Duodenal mucosa (tissue), 2 donors: ENCODE data around the gene SMC3.
"Not testable (repeated sequence)": the region's sequence is repeated elsewhere in the genome, so short reads cannot be mapped to it uniquely, and the experiment has no call there.

Experiments
- H3K27ac ChIP-seq: one replicate; pipeline ENCODE4 v1.7.0; 2013; ENCODE audit warnings: low read depth, low read length
- H3K27me3 ChIP-seq, 2 donors: one replicate each; pipeline ENCODE4 v1.7.0; 2013; ENCODE audit warnings: low read length in 2 of 2, control low read depth in 1 of 2; ENCODE audit not compliant: insufficient read depth in 2 of 2, control insufficient read depth in 1 of 2
- H3K36me3 ChIP-seq, 2 donors: one replicate each; pipeline ENCODE4 v1.7.0; 2013; ENCODE audit warnings: low read length in 2 of 2, control low read depth in 1 of 2; ENCODE audit not compliant: insufficient read depth in 2 of 2, control insufficient read depth in 1 of 2
- H3K4me1 ChIP-seq, 2 donors: one replicate each; pipeline ENCODE4 v1.7.0; 2013; ENCODE audit warnings: low read length in 2 of 2, control low read depth in 1 of 2; ENCODE audit not compliant: insufficient read depth in 2 of 2, control insufficient read depth in 1 of 2
- H3K4me3 ChIP-seq, 2 donors: one replicate each; pipeline ENCODE4 v1.7.0; 2013; ENCODE audit warnings: low read length in 2 of 2, low read depth in 1 of 2
- H3K9ac ChIP-seq, 2 donors: one replicate each; pipeline ENCODE4 v1.7.0; 2013; ENCODE audit warnings: low read length in 2 of 2, low read depth in 1 of 2
- H3K9me3 ChIP-seq, 2 donors: one replicate each; pipeline ENCODE4 v1.7.0; 2013; ENCODE audit warnings: low read length in 2 of 2, control low read depth in 1 of 2; ENCODE audit not compliant: control insufficient read depth in 1 of 2

The SMC3 gene

GRCh38 chr10:110610308-110610774 lies 42.8 kb downstream of the SMC3 start:
- Histone ChIP-seq H3K27ac (no peak overlapping the region), H3K4me3 (no peak overlapping the region), H3K9me3 (no peaks in the 10 kb centered on the region), H3K36me3 (peaks cover 0 to 8% of the 10 kb centered on the region in 2 donors), H3K27me3 (no peaks in the 10 kb centered on the region), H3K4me1 (no peaks in the 10 kb centered on the region), H3K9ac (no peak overlapping the region)

DNA sequence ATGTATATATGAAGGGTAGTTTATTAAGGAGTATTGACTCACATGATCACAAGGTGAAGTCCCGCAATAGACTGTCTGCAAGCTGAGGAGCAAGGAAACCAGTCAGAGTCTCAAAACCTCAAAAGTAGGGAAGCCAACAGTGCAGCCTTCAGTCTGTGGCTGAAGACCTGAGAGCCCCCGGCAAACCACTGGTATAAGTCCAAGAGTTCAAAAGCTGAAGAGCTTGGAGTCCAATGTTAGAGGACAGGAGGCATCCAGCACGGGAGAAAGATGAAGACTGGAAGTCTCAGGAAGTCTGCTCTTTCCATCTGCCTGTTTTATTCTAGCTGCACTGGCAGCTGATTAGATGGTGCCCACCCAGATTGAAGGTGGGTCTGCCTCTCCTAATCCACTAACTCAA lies 43.3 kb downstream of the SMC3 start:
- not testable (repeated sequence) for H3K9me3 ChIP-seq, H3K27ac ChIP-seq, H3K36me3 ChIP-seq, H3K4me3 ChIP-seq, H3K9ac ChIP-seq, H3K27me3 ChIP-seq, H3K4me1 ChIP-seq

GRCh38 chr10:110612087-110612486 lies 44.6 kb downstream of the SMC3 start:
- Histone ChIP-seq H3K9ac (no peak overlapping the region), H3K9me3 (no peaks in the 10 kb centered on the region), H3K27ac (no peak overlapping the region), H3K27me3 (no peaks in the 10 kb centered on the region), H3K4me3 (no peak overlapping the region), H3K36me3 (no peaks in the 10 kb centered on the region), H3K4me1 (no peaks in the 10 kb centered on the region)

DNA sequence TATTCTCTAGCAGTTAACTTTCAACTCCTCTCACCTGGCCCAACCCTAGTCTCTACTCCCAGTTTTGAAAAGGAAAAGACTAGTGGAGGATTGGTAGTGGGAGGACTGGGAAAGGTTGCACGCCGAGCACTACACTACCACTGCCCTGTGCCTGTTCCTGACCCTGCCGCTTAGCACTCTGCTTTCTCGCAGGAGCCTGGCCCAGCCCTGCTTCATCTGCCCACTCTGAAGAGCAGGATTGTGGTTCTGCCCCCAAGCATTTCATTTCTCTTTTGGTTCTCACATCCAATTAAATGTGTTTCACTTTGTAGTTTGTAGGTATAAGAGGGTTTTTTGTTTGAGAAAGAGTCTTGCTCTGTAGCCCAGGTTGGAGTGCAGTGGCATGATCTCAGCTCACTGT lies 45.1 kb downstream of the SMC3 start:
- no peaks in the 10 kb centered on the region for H3K36me3 ChIP-seq
- no peaks in the 10 kb centered on the region for H3K4me1 ChIP-seq
- no peaks in the 10 kb centered on the region for H3K27me3 ChIP-seq
- H3K4me3 ChIP-seq, result no peak overlapping the region
- no peaks in the 10 kb centered on the region for H3K9me3 ChIP-seq
- H3K27ac ChIP-seq, result no peak overlapping the region
- no peak overlapping the region for H3K9ac ChIP-seq

DNA sequence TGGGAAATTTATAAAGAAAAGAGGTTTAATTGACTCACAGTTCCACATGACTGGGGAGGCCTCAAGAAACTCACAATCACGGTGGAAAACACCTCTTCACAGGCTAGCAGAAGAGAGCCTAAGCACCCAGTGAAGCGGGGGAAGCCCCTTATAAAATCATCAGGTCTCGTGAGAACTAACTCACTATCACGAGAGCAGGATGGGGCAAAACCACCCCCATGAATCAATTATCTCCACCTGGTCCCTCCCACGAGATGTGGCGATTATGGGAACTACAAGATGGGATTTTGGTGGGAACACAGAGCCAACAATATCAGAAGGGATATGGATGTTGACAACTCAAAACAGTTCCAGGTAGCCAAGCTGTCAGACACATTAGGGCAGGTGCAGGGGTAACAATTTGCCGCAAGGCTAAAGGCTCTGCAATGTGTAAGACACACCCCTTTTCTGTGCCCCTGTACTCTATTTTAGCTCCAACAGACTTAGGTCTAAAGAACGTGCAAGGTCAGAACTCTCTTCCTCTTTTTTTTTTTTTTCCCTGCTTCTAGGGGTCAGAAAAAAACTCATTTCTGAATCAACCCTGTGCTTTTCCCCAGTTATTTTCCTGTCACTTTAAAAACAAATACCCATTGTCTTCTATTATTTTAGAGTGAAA lies 46.0 kb downstream of the SMC3 start:
- Histone ChIP-seq H3K4me3 (no peak overlapping the region), H3K9ac (no peak overlapping the region), H3K4me1 (no peaks in the 10 kb centered on the region), H3K9me3 (no peaks in the 10 kb centered on the region), H3K36me3 (no peaks in the 10 kb centered on the region), H3K27ac (no peak overlapping the region), H3K27me3 (no peaks in the 10 kb centered on the region)

- Histone ChIP-seq H3K9ac (no peak overlapping the region), H3K4me3 (no peak overlapping the region), H3K4me1 (no peaks in the 10 kb centered on the region), H3K9me3 (no peaks in the 10 kb centered on the region), H3K36me3 (no peaks in the 10 kb centered on the region), H3K27ac (no peak overlapping the region), H3K27me3 (no peaks in the 10 kb centered on the region)
Observed at GRCh38 chr10:110613996-110614495, 46.6 kb downstream of the SMC3 start.

DNA sequence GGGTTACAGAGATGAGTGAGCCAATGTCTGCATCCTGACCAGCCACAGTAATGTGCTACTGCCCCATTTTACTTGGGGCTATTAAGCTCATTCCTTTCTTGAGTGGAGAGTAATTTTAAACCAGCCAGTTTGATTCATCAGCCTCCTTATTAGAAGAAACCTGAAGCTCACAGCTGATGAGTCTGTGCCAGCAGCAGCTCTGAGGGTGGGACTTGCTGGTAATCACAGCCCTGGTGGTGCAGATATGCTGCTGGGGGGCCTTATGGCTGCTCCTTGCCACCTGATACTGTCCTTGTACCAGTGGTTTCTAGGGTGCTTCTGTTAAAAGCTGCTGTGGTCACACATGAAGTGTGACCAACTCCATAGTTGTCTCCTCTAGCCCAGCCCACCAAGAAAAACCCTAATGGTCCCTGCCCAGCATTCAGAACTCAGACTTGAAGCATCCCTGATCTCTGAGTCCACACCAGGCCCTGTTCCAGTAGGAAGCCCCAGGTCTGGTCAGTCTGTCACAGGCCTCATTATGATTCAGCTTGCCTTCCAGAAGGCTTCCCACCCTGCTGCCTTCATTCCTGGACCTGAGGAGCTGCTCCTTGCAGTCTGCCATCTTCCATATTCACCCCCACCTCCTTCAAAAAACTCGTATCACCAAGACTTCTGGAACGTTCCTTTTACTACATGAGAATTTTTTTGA lies 47.7 kb downstream of the SMC3 start:
- Histone ChIP-seq H3K4me1 (no peaks in the 10 kb centered on the region), H3K27me3 (no peaks in the 10 kb centered on the region), H3K4me3 (no peak overlapping the region), H3K9me3 (no peaks in the 10 kb centered on the region), H3K36me3 (no peaks in the 10 kb centered on the region), H3K27ac (no peak overlapping the region), H3K9ac (no peak overlapping the region)

DNA sequence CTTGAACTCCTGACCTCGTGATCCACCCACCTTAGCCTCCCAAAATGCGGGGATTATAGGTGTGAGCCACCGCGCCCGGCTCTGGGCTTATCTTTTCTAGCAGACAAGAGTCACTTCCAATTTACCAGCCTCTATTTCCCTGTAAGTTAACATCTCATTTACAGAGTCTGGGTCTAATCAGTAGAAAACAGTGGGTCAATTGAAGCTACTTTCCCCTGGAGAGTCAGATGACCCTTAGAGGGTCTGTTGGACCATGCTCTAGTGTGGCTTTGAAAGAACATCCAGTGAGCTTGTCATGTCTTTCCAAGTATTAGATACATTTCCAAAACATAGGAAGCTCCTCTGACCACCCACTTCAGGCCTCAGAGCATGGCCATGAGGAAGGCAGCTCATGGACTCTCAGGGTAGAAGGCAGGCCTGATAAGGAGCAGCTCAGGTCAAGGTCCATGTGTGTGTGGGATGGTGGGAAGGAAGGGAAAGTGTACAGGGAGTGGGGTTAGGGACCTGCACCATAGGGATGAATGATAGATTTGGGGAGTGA lies 49.1 kb downstream of the SMC3 start:
- H3K9me3 ChIP-seq, result no peaks in the 10 kb centered on the region
- no peaks in the 10 kb centered on the region for H3K36me3 ChIP-seq
- no peak overlapping the region for H3K4me3 ChIP-seq
- H3K9ac ChIP-seq, result no peak overlapping the region
- H3K27me3 ChIP-seq, result no peaks in the 10 kb centered on the region
- no peak overlapping the region for H3K27ac ChIP-seq
- no peaks in the 10 kb centered on the region for H3K4me1 ChIP-seq

- Histone ChIP-seq H3K9me3 (no peaks in the 10 kb centered on the region), H3K27me3 (no peaks in the 10 kb centered on the region), H3K4me3 (no peak overlapping the region), H3K9ac (no peak overlapping the region), H3K27ac (no peak overlapping the region), H3K4me1 (no peaks in the 10 kb centered on the region), H3K36me3 (no peaks in the 10 kb centered on the region)
Observed at GRCh38 chr10:110617425-110618229, 50.1 kb downstream of the SMC3 start.

DNA sequence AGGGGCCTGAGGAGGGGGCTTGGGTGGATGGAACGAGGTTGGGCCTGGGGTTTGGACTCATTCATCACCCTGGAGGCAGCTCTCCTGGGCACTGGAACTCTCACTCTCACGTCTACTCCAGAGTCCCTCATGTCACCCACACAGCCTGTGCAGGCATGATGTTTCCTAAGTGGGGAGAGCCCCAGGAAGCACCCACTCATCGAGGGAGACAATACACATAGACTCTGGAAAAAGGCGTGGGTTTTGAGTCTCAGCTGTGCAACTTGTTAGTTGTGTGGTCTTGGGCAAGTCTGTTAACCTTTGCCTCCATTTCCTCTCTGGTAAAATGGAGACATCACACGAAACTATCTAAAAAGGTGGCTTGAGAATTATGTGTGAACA lies 50.7 kb downstream of the SMC3 start:
- Histone ChIP-seq H3K9me3 (no peaks in the 10 kb centered on the region), H3K27me3 (no peaks in the 10 kb centered on the region), H3K9ac (no peak overlapping the region), H3K36me3 (no peaks in the 10 kb centered on the region), H3K27ac (no peak overlapping the region), H3K4me1 (no peaks in the 10 kb centered on the region), H3K4me3 (no peak overlapping the region)
